Mucosa of gallbladder (tissue), 1 donor: ENCODE data around the gene WDR18. TPM values are rescaled to one million over a fixed set of nuclear protein-coding genes. Genes with fewer than 3 reads are reported as not detected.

Experiments
- DNase-seq: peaks from one replicate; pipeline ENCODE4 v3.0.0-alpha.2; 2020; ENCODE audit warnings: low spot score
- total RNA-seq: library from RNA; stranded (reverse); gene quantifications from one replicate; pipeline ENCODE4 v1.2.1, GENCODE V29; 2021
- donor health status: DM: no; HTN: no; CAD: no.

Gene WDR18
- total RNA-seq, 1 donor from 2014 or later, result 52.5 TPM

DNA sequence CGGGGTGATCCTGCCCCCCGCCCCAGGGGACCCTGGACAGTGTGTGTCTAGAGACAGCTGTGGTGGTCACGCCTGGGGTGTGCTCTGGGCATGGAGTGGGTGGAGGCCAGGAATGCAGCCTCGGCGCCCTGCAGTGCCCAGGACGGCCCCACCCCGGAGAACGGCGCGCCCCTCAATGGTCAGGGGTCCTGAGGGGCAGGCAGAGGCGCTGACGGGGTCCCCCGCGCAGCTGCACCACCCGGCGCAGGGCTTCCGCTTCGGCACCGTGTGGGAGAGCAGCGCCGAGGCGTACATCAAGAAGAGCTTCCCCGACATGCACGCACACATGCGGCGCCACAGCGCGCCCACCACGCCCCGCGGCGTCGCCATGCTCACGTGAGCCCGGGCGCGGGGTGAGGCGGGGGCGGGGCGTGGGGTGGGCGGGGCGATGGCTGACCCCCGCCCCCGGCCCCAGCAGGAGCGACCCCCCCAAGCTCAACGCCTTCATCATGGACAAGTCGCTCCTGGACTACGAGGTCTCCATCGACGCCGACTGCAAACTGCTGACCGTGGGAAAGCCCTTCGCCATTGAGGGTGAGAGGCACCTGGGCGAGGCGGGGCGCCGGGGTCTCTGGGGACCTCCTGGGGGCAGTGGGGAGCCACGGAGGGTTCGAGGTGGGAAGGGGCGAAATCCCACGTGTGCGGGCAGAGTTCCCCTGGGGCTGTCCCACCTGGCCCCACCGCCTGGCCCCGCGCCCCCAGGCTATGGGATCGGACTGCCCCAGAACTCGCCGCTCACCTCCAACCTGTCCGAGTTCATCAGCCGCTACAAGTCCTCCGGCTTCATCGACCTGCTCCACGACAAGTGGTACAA is 23.5 kb downstream of the WDR18 start:
- DNase-seq, result no peak

DNA sequence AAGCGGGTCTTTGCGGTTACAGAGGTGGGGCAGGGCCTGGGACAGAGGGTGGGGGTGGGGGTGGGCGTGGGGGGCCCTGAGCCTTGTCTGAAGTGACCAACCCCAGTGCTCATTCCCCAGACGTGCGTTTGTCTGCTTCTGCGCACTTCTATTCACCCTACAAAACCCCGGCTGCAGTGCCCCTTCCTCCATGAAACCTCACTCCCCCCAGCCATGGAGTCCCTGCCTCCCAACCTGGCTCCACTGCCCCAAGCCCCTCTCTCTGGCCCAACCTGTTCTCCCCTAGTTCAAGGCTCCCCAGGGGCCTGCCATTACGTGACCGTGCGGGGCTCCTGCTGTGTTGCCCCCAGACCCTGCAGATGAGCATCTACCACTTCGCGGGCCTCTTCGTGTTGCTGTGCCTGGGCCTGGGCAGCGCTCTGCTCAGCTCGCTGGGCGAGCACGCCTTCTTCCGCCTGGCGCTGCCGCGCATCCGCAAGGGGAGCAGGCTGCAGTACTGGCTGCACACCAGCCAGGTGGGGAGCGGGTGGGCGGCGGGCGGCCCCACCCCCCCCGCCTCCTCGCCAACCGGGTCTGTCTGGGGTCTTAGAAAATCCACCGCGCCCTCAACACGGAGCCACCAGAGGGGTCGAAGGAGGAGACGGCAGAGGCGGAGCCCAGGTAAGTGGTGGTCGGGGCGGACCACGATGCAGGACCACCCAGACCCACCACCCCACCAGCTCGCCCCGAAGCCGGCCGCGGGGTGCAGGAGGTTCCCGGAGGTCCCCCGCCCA is 24.3 kb downstream of the WDR18 start:
- DNase-seq, result no peak

DNA sequence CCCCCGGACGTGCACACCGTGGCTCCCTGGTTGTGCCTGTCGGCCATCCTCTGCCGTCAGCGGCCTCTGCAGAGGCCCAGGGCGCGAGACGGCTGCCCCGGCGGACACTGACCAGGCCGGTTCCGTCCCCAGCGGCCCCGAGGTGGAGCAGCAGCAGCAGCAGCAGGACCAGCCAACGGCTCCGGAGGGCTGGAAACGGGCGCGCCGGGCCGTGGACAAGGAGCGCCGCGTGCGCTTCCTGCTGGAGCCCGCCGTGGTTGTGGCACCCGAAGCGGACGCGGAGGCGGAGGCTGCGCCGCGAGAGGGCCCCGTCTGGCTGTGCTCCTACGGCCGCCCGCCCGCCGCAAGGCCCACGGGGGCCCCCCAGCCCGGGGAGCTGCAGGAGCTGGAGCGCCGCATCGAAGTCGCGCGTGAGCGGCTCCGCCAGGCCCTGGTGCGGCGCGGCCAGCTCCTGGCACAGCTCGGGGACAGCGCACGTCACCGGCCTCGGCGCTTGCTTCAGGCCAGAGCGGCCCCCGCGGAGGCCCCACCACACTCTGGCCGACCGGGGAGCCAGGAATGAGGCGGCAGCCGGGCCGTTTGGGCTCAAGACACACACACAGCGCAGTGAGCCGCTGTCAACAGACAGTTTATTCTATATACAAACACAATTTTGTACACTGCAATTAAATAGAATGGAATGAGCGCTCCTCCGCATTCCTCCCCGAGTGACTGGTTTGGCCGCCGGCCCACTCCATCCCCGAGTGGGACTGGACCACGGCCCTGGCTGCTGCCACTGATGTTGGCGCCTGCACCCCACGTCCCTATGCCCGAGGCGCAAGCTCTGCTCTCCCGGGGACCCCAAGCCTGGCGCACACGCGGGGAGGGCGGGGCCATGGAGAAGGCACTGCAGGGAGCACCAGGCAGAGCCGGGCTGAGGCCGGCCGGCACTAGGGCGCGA is 25.2 kb downstream of the WDR18 start:
- DNase-seq, result no peak

DNA sequence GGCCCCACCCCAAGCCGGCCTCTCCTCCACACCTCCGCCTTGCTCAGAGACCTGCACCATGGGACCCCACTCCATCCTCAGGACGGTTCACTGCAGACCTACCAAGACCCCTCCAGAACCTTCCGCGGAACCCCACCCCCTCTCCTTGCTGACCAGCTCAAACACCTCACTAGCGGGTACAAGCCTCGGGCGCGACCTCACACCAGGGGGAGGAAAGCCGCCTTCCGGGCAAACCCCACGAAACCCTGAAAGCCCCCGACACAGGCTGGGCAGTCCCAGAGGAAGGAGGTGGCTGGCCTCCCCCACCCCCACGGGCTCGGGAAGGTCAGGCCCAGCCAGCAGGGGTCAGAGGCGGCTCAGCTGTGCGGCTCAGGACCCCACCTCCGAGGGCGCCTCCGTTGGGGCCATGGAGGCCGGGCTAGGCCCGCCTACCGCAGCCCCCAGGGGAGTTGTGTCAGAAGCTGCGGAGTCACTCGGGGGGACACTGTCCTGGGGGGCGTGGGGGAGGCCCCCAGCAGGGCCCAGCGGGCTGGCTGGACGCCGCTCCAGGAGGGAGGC is 25.9 kb downstream of the WDR18 start:
- DNase-seq, result no peak

DNA sequence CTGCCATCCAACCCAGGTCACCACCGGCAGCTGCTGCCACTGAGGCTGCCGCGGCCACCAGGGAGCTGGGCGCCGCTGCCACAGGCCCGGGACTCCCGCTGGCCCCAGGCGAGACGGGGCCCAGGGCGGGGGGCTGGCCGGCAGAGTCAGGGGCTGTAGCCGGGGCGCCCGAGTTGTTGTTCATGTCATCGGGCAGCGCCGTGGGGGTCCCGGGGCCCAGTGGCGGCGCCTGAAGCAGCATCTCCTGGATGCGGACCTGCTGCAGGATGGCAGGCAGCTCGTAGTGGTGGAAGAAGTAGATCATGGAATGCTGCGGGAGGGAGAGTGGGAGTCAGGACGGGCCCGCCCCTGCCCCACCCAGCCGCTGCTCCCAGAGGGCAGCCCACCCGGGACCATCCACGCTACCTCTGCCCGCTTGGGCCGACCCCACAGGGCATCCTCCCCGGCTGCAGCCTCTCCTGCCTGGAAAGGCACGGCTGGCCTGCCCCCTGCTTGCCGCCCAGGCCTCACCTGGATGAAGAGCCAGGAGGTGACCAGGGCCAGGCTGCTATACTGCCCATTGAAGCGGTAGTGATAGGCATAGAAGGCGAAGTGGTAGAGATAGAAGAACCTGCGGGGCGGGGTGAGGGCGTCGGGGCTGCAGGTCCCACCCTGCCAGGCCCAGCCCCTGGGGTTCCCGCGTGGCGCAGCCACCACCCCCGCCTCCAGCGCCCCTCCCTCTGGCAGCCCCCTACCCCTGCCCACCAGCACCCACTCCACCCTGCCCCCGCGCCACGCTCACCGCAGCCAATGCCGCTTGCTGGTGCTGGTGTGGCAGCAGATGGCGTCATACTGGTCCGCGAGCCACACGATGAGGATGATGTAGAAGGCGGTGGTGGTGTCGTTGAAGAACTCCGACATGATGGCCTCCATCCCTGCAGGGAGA is 26.7 kb downstream of the WDR18 start:
- no peak for DNase-seq

DNA sequence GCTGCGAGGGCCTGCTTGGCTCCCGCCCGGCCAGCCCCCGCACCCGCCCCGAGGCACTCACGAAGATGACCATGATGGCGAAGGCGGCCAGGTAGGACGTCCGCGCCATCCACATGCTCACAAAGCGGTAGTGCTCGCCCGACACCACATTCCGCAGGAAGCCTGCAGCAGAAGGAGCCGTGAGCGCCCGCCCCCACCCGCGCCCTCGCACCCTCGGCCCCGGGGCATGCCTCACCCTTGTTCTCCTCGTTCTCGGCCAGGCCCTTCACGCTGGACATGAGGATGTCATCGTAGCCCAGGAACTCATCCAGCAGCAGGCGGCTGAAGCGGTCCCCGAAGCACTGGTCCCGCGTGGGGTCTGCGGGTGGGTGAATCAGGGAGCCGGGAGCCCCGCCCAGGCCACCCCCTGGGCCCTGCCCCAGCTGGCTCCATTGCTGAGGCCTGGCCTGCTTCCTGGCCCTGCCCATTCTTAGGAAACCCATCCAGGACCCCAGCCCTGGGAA is 27.7 kb downstream of the WDR18 start:
- no peak for DNase-seq

DNA sequence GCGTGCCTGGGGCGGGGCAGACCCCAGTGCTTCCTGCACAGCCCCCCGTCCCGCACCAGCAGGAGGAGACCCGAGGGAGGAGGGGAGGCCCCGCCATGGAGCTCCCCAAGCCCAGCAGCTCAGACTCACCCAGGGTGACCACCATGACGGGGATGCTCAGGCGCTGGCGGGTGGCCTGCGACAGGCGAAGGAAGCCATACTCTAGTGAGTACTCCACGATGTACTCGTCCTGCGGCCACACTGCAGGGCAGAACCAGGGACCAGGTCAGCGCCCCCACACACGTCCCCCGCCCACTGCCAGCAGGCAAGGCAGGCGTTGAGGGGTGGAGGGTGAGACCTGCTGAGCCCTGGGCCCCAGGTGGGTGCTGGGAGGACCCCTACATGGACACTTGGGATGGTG is 28.2 kb downstream of the WDR18 start:
- DNase-seq, result no peak

DNA sequence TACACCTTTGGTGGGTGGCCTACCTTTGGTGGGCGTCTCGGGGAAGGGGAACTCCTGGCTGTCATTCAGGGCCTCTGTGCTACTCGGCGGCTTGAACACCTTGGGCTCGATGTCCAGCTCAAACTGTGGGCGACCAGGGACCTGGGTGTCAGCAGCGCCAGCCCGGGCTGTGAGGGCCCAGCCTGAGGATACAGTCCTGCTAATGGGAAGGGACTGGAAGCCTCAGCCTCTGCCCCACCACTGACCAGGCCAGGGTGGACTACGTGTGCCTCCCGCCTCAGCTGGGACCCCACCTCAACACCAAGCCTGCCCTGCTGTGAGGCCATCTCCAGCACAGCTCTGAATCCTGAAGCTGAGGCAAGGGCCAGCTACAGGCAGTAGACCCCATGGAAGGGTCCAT is 29.1 kb downstream of the WDR18 start:
- no peak for DNase-seq

DNA sequence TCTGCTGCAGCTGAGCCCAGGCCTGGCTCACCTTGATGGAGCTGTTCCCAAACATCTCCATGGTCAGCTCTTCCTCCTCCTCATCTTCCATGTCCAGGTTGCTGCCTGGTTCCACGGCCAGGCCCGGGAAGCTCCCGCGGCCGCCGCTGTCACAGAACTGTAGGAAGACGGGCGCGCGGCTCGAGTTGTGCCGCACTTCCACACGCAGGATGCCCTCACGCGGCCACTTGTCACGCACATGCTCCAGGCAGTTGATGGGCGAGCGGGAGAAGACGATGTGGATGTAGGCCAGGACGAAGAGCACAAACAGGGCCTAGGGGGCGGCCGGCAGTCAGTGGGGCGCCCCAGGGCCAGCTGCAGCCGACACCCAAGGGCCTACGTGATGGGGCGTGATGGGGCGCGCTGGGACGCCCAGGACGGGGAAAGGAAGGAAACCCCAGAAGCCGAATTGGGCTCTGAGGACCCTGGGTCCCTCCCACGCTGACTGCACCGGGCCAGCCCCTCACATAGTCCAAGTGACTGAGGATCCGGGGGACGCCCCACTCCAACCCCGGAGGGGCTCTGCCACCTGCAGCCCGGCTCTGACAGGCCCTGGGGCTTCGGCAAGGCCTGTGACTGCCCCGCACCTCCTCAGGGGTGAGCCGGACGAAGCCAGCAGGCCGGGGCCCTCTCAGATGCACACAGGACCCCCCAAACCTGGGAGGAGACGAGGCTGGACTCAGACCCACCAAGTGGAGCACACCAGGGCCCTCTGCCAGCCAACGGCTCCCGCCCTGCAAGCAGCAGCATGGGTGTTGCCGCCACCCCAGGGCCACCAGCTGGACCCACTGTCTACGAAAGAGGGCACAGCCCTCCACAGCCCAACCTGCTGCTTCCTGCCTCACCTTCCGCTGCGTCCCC is 30.3 kb downstream of the WDR18 start:
- no peak for DNase-seq

DNA sequence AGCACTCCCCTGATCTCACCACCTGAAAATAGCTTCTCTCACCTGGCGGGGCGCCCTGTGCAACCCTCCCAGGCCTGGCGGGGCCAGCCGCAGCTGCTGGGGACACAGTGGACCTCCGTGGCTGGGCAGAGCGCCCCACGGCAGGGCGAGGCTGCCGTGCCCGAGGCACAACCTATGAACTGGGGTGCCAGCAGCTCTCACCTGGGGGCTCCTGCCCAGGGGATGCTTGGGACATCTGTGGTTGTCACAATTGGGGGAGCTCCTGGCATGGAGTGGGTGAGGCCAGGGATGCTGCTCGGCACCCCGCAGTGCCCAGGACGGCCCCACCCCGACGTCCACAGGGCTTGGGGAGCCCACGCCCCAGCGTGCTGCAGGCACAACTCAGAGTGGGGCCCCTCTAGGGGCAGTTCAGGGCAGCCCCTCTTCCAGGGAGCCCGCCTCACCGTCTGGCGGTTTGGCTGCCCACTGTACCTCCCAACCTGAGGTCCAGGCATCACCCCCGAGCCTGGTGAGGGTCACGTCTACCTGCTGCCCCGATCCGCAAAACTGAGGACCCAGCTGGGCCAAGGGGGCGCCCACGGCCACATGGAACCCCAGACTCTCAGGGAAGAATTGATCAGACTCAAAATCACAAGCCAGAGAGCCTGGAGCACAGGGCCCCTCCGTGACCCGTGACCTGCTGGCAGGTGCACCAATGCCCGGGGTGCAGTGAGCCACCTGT is 31.1 kb downstream of the WDR18 start:
- no peak for DNase-seq

DNA sequence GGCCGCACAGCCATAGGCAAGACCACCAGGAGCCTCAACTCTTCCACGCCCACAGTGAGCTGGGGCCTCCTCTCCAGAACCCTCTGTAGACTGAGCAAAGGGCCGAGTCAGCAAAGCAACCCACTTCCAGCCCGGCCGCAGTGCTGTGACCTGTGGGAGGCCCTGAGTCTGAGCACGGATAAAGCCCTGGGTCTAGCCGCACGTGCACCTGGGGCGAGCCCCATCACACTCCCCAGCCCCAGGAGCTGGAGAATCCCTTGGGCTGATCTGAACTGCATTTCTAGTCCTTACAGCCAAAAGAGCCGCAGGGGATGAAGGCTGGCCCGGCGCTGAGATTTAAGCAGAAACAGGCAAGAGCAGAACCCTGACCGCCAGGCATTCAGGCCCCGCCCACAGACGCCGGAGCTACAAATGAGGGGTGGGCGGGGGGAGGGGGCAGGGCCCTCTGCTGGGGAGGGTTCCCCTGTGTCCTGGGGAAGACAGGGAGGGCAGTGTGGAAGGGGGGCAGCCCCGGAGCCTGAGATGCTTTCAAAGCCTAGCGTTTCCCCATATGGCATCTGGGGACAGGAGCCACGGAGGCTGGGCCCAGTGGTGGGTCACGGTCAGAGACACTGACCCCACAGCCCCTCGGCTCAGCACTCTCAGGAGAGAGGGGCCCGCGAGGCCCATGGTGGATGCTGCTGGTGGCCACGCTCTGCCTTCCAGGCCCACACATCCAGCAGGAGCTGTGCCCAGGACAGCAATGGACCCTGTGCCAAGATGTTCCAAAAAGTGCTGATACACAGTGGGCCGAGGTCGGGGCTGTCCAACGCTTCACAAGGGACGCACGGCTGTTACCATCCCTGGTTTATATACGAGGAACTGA is 31.9 kb downstream of the WDR18 start:
- DNase-seq, result no peak

DNA sequence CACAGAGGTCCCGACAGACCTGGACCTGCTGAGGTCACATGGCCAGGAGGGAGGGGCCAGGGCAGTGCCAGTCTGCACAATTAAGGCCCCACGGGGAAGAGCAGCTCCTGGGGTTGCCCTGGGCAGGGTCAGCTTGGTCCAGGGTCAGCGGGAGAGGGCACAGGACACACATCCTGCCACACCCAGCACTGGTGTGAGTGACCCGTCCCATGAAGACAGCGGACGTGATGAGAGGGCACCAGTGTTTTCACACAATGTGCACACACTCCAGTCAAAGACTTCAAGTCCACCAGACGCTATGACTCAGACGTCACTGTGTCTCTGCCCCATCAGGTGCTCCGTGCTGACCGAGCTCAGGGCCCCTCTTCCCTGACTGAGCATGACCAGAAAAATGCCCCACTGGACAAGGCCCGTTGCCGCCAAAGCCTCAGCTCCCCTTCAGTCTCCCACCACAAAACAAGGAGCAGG is 32.5 kb downstream of the WDR18 start:
- no peak for DNase-seq

DNA sequence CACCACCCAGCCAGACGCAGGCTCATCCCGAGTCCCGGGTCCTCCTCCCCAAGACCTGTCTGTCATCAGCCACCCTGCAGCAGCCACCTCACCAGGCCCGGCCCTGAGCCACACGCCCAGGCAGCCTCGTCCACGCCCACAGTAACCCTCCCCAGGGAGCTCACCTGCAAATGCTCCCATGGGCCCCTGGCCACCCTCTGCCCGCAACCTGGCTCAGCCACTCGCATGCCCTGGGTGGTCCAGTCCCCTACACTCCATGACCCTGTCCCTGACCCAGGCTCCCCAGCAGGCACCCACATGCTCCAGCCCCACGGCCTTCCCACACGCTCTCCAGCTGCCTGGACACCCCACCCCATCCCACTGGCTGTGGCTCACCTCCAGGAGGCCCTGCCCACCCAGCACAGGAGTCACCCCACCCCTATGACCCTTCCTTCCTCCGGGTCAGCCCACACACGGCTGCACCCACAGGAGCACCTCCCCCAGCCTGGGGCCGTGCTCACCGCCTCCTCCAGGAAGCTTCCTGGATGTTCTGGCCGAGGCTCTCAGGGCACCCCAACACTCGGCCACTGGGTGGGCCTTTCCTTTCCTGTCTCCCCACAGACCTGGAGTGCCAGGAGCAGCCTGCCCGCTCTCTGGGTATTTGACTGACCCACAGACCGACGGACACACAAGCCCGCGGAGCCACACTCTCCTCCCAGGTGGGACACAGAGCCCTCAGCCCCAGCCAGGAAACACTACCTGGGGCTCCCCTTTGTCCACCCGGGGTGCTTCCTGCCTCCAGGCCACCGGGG is 33.2 kb downstream of the WDR18 start:
- DNase-seq, result no peak

DNA sequence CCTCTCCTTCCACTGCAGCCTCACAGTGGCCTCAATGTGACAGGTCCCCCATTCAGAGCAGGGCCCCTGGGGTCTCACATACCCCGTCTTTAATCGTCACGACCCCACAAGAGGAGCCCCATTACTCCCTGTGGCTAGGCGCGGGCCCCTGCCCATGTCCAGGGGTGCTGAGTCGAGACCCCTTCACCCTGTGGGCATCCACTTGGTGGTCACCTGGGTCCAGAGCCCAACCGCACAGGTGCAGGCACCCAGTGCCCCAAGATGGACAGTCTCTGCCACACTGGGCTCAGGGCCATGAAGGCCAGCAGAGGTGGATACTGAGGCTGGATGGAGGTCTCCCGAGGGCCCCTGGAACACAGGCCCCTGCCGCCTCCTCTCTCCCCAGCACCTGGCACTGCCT is 33.8 kb downstream of the WDR18 start:
- no peak for DNase-seq

DNA sequence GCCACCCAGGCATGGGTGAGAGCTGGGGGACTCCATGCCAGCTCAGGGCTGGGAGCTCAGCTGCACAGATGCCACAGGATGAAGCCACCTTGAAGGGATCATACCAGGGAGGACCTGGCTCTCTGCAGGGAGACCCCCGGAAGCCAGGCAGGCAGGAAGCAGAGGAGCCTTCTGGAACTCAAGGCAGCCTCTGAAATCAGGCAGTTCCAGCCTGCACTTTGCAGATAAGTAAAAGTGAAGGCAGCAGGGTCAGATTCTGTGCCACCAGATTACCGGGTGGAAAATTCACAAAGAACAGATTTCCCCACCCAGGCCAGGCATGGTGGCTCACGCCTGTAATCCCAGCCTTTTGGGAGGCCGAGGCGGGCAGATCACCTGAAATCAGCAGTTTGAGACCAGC is 34.2 kb downstream of the WDR18 start:
- no peak for DNase-seq

DNA sequence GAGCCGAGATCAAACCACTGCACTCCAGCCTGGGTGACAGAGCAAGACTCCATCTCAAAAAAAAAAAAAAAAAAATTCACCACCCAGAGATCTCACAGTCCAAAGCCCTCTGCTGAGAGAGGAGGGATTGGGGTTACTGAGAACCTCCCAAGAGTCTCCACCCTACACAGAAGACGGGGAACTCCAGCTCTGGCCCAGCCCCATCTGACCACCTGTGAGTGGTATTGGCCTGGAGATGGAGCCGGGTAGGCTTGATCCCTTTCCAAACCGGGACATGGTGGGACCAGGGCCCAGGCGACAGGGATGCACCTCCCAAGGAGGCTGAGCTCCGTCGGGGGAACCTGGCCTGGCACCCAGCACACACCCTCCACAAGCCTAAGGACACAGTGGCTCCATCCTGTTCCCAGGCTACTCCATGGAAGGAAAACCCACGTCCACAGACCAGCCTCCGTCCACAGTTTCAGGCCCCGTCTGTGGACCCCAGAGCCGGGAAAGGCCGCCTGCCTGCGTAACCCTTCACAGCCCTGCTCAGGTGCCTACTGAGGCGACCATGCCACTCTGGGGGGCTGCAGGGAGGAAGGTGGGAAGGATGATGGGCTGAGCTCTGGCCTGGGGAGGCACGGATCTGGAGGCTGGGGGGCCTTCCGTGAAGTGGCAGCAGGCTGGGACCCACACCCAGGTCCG is 34.9 kb downstream of the WDR18 start:
- DNase-seq, result no peak
